GM19372 (cell line): ENCODE measurements around the gene CARF.
"Not testable (repeated sequence)": the region's sequence is repeated elsewhere in the genome, so short reads cannot be mapped to it uniquely, and the experiment has no call there.

ENCODE experiments used
- ATAC-seq: cut with Tn5 transposase; IDR thresholded peaks from one replicate; pipeline ENCODE4 v1.9.1; 2021; ENCODE audit warnings: mild to moderate bottlenecking, low read depth, moderate library complexity; ENCODE audit not compliant: unreplicated experiment

Gene CARF

GRCh38 chr2:202911512-202912341, at the start of gene CARF, which contains the start of gene WDR12:
TSS of gene CARF (plus strand) at chr2:202912275. CDS start at chr2:202941903, 29,628 bp downstream.
TSS of gene WDR12 (minus strand) at chr2:202911673. CDS start at chr2:202911476, 197 bp downstream.
- ATAC-seq = peak; percentile 71

- peak; percentile 64 for ATAC-seq
Measured at GRCh38 chr2:202870431-202871299, 41.4 kb upstream of the CARF start.

GRCh38 chr2:202871300-202872141, 40.6 kb upstream of the CARF start, which contains the start of gene ICA1L:
TSS of gene ICA1L (minus strand) at chr2:202871766. CDS start at chr2:202829009, 42,757 bp downstream.
- peak; percentile 44 for ATAC-seq

- no peak for ATAC-seq
Measured at GRCh38 chr2:202877699-202878098, 34.4 kb upstream of the CARF start.

GRCh38 chr2:202881570-202881969, 30.5 kb upstream of the CARF start:
- ATAC-seq = no peak

GRCh38 chr2:202883987-202884675, 27.9 kb upstream of the CARF start:
- no peak for ATAC-seq

- ATAC-seq = no peak
Measured at GRCh38 chr2:202885190-202885589, 26.9 kb upstream of the CARF start.

GRCh38 chr2:202905507-202905906, 6.6 kb upstream of the CARF start:
- ATAC-seq = not testable (repeated sequence)

GRCh38 chr2:202908186-202908585, 3.9 kb upstream of the CARF start:
- no peak for ATAC-seq

- no peak for ATAC-seq
Measured at GRCh38 chr2:202909394-202910192, 2.5 kb upstream of the CARF start.

GRCh38 chr2:202910250-202910649, 1.8 kb upstream of the CARF start:
- not testable (repeated sequence) for ATAC-seq

GRCh38 chr2:202910698-202911097, 1.4 kb upstream of the CARF start:
- no peak for ATAC-seq

GRCh38 chr2:202911203-202911511, 918 bp upstream of the CARF start:
- ATAC-seq = no peak

- peak; percentile 50 for ATAC-seq
Measured at GRCh38 chr2:202912342-202913201, 497 bp downstream of the CARF start.

- ATAC-seq = no peak
Measured at GRCh38 chr2:202918860-202919259, 6.8 kb downstream of the CARF start.

GRCh38 chr2:202932425-202933138, 20.5 kb downstream of the CARF start:
- ATAC-seq = no peak

GRCh38 chr2:202933139-202933510, 21.1 kb downstream of the CARF start:
- no peak for ATAC-seq

GRCh38 chr2:202933958-202934357, 21.9 kb downstream of the CARF start:
- no peak for ATAC-seq
